ENCODE results near the gene PTOV1.

The PTOV1 gene

DNA sequence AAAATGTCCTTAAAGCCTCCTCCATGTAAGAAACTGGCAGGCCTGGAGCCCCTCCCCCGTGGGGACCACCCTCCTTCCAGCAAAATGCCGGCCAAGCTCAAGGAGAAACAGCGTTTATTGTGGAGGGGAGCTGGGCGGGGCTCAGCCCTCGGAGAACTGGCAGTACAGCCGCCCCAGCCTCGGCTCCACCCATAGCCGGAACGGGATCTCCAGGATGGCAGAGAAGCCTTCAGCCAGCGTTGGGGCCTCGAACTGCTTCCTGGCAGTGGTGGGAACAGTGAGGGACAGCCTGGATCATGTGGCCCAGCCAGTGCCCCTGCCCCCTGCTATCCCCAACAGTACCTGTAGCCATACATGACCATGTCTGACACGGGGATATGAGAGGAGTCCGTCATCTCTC is 10.1 kb downstream of the PTOV1 start:
- no peak for DNase-seq

DNA sequence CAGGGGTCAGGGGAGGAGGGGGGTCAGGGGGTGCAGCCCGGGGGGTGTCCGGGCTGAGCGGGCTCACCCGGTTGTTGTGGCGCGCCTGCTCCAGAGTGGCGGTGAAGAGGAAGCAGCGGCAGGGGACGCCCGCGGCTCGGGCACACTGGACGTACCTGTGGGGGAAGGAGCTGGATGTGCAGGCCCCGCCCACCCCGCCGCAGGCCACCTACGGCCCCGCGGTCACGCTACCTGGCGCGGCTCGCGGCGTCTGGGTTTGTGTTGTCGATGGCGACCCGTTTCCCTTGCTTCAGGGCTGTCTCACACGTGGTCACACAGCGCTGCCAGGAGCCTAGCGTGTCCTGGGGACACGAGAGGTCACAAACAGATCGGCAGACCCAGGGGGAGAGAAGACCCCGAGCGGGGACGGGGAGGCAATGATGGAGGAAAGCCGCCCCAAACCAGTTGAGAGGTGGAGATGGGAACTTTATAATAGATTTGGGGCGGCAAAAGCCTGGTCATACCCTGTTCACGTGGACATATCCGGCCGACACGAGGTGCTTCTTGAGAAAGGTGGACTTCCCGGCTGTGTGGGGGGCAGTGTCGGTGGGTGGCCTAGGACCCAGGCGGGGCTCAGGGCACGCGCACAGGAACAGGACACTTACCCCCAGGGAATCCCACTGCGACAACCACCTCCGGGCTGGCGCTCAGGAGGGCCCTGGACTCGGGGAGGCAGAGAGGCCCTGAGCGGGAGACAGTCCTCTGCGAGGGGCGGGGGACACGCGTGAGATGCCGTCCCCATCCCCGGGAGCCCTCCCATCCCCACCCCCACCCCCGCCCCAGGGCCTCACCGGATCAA is 10.8 kb downstream of the PTOV1 start:
- DNase-seq = no peak

DNA sequence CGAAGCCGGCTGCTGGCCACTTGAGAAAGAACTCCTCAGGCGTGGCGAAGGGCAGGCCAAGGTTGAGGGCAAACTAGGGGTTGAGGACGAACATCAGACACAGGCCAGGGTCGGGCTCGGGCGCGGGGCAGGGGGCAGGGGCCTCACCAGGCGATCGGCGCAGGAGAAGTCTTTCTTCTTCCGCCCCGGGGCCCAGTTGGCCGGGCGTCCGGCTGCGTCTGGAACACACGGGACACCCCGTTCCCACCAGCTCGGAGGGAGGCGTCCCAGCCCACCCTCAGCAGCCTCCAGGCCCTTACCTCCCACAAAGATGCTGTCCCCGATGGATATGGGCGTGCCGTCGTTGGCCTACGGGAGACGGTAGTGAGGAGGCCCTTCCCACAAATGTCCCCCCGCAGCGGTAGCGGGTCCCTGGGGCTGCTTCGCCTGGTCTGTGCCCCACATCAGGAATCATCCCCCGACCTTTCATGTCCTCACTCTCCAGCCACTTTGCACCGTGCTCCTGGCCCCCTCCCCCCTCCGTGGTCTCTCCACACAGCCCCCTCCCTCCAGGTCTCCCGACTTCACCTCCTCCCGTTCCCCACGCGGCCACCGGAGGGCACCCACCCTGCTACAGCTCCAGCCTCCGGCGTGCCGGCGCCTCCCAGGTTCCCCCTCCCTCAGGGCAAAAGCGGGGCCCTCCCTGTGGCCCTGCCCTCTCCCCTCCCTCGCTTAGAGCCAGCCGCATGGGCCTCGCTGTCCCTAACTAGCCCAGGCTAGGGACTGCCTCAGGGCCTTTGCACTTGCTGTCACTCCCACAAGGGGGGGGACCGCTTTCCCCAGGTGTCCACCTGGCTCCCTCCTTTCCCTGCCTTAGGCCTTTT is 11.7 kb downstream of the PTOV1 start:
- DNase-seq = no peak

DNA sequence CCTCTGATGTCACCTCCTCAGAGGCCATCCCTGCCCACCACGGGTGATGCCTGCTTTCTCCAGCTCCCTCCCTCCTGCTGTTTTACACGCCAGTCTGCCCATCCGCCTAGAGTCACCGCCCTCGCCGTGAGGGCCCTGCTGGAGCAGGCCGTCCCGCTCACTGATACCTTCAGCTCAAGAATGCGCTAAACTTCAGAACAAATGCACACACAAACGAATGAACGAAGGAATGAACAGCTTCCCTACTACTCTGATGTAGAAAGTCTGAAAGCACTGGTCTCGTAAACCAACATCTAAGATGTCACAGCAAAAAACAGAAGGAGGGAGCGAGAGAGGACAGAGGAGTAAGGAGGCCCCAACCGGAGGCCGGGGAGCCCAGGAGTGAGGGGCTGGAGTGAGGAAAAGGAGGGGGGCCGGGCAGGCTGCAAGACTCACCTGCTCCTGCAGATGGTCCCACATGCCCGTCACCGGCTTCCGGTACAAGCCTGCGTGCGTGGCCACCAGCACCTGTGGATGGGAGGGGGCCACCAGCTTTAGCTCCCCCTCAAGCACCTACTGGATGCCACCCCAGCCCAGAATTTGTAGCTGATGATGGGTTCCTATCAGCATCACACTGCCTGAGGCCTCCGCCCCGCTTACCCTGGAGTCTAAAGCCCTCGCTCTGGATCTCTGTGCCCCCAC is 12.4 kb downstream of the PTOV1 start:
- DNase-seq = no peak

DNA sequence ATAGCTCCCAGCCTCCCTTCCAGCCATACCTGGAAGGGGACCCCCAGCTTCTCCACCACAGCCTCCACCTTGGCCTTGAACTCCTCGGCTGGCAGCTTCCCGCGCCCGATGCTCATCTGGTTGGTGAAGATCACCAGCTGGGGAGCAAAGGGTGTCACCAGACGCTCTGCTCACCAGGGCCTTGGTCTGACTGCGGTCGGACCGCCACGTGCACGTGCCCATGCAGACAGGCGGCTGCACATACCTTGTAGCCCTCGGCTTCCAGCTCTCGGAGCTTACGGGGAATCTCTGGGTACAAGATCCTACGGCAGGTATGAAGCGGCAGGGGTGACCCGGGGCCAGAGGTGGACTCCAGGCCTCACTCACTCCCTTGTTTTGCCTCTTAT is 13.0 kb downstream of the PTOV1 start:
- no peak for DNase-seq

DNA sequence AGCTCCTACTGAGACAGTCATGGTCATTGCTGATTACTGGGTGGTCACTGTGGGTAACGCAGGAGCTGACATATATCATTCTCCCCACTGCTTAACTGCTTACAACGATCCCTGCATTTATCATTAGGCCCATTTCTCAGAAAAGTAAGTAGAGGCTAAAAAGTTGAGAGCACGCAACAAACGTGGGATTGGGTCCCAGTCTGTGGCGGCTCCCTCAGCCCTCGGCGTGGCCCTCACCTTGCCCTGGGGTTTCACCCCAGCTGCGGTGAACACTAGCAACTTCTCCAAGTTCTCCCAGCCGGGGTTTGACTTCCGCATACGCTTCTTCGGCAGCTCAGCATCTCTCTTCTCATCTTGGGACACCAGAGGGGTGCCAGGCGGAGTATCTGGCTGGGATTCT is 13.9 kb downstream of the PTOV1 start:
- DNase-seq = no peak

DNA sequence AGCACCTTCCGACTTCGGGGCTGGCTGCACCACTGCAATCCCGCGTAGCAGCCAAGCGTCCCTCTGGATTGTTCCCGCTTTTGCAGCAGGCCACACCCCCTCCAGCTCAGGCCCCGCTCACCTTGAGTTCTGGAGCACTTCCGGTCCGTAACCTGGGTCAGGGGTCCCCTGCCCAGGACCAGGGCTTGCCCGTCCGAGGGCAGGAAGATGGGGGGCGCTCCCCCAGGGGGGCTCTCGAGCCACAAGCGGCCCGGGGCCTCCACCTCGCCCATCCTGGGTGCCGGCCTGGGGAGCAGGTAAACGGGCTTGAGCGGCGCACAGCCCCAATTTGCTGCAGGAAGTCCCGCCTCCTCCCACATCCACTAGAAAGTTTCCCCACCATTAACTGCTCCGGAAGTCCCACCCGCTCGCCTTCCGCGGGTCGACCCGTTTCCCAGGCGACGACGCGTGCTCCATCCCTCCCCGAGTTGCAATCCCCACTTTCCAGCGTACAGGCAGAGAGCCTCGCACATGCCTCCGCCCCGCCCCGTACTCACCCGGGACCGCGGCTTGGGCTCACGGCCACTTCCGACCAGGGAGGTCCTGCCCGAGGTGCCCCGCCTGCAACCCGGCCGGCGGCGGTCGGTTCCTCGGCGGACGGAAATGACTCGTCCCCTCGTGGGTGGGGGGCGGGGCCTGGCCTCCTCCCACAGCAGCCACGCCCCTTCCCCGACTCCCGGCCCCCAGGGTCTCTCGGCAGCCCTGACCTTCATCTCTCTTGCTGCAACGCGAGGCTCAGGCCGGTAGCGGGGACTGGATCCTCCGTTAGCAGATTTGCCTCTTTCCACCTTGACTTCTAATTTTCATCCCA is 16.2 kb downstream of the PTOV1 start, which contains the start of gene PNKP:
Gene PNKP, minus strand, starts transcription at position 644 of the 850 bp plus-strand sequence. Its CDS starts 372 bp downstream, at position 272.
- peak; percentile 94 for DNase-seq

DNA sequence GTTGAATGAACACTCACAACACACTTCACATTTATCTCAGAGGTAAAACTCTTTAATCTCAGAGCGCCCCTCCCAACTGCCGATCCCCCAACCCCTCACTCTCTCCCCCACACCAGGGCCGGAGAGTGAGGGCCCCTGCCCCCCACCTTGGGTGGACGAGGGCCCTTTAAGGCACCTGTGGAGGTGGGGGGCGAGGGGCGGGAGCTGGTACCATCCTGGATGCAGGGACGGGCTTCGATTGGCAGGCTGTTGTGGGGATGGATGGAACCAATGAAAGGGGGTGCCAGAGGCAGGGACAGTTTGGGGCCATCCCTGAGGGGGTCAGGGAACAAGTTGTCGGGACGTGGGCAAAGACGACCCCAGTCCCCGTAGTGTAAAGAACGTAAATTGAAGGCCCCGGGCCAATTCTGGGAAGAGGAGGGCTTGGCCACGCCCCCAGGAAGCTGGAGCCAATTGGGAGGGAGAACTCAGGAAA is 18.1 kb downstream of the PTOV1 start:
- DNase-seq = no peak

DNA sequence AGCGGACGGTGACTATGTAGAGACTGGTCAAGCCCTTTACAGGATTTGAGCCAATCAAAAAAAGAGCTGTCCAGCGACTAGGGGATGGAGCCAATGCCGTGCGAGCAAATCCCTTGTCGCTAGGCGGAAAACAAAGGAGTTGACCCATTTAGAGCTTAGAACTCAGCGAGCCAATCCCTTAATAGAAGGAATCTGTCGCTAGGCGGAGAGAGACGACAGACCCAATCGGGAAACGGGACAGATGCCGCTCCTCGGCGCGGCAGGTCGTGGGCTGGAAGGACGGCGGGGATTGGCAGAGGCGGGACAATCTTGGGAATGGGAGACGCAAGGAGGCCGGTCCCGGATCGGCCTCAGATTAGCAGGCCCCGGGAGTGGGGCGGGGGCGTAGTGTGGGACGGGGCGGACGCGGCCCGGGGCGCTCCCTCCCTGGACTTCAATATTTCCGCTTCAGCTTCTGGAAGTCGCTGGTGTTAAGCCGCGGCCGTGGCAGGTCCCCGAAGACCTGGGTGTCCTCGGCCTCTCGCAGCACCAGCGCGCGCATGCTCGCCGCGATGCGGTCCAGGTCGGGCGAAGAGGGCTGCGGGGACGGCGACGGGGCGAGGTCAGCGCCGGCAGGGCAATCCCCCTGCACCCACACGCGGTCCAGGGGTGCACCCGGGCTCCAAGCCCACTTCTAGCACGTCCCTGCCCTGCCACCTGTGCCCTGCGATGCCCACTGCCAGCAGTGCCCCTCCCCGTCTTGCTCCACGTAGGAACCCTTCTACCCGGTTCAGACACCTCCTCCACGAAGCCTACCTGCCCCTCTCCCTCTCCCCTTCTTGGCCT is 18.7 kb downstream of the PTOV1 start:
- DNase-seq = peak; percentile 82

DNA sequence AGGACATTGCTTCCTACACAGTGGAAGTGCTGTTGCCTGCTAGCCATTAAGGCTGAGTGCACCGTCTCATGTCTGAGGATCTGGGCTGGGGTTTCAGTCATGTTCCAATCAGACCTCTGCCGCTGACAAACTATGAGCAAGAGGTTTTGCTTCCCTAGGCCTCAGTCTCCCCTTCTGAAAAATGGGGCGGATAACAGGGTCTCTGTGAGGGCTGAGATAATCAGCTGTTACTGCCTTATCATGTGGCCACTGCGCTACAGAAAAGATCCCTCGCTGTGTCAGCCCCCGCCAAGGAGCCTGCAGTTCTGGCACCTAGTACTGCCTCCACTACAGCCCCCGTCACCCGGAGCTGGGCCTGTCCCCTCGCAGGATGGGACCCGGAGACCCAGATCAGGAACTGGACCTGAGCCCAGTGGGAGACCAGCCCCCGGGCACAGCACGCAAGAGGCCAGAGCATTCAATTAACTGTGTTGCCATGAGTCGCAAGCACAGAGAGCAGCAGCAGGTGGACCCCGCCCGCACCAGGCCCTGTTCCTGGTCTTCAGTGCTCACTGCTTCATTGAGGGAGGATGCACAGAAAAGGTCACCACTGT is 19.4 kb downstream of the PTOV1 start:
- no peak for DNase-seq

DNA sequence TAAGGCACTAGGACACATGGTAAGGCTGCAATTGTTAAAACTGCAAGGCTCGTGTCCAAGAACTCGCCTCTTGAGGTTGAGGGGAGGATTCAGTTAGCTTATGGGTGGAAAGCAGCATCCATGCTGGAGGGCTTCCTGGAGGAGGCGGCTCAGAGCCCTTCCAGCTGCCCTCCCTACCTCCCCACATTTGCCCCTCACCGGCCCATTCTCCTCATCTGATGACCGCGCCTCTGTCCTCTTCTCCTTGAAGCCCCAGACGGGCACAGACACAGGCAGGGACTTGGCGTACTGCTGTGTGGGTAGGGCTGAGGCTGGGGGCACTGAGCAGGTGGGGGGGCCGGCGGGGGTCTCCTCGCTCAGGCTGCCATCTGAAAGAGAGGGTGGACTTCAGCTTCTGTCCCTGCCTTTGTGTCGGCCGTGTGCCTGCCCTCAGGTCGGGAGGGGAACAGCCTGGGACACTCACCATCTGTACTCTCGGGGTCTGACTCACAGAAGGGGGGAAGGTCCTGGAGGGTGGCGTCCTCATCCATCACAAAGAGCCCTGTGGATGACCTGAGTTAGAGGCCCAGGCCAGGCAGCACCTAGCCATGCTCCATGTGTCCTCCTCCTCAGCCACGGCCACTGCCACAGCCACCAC is 20.5 kb downstream of the PTOV1 start:
- no peak for DNase-seq

DNA sequence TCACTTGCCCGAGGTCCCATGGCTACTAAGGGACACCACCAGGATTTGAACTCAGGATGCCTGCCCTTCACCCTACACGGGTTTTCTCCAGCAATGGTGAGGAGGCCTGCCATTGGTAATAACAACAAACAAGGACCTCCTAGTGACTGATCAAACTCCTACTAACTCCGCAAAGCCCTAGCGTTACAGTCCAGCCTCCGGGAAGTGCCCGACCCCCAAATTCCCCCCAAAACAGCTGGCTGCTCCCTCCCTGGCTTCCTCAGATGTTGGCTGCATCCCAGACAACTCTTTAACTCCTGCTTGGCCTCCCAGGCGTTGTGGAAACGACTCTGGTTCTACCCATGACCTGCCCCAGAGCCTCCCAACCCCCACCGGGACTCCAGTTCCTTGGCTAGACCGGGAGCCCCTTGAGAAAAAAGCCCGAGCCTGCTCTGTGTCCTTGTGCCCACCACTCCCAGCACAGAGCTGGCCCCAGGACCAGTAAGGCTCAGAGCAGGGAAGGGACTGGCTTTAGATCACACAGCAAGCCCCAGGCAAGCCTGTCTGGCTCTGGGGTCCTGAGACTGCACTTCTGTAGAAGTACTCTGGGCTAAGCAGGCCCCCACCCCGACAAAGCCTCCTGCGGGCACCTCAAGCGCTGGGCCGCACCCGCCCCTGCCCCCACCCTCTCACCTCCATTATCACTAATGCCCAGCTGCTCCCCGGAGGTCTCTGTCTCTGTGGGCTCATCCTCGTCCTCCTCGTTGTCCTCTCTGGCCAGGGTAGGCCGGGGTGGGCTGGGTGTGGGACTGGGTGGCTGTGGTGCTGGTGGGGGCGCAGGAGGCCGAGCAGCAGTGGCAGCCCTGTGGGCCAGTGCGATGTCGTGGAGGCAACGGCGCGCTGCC is 21.5 kb downstream of the PTOV1 start:
- DNase-seq = no peak

DNA sequence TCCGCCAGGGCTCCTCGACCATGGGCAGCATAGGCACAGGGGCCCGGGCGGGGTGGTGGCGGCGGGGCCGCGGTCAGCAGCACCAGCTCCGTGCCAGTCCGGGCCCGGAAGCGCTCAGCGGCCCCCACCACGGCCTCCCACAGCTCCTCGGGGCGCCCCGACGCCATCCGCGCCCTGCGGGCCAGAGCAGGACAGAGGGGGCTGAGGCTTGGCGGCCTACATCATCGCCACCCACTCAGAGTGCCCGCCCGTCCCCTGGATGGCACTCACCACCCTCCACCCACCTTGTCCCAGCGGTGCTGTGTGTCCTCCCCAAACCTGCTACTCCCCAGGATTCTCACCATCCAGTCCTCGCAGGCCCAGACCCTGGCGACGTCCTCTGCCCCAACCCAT is 22.2 kb downstream of the PTOV1 start:
- DNase-seq = no peak

DNA sequence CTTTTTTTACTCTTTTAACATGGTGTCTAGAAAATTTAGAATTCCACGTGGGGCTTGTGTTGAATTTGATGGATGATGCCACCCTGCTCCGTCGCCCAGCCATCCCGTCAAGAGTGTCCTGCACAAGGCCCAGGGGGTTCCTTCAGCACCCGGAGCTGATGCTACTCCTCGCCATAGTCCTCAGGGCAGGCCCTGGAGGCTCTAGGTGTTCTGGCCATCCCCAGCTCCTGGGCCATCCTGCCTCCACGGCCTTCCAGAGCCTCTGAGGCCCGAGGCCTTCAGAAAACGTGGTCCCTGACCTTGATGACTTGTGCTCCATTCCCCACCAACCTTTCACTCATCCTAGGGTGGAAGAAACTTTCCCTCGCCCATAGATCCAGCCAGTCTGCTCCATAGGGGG is 22.9 kb downstream of the PTOV1 start:
- DNase-seq = no peak

DNA sequence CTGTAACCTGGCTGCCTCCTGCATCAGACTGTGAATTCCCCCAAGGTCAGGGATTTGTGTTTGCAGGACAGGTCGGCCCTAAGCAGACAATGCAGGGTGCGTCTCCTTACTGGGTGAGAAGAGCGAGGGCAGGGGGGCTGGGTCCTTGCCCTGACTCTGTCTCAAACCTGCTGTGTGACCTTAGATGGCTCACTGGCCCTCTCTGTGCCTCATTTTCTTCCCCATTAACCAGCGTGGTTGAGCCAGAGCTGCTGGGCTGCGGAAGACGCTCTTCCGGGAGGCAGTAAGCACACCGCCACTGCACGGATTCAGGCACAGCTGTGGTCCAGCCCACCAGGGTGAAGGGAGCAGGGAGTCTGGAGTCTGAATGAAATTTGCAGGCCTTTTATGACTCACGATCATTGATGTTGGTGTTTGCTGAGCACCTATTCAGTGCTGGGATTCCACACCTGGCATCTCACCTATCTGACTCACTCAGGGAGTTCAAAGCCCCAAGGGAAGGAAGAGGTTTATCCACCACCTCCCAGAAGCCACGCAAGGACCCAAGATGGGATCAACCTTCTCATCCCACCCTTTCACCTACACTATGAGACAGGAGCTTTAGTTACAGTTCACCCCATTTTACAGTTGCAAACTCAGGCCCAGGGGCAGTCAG is 23.7 kb downstream of the PTOV1 start:
- DNase-seq = no peak

DNA sequence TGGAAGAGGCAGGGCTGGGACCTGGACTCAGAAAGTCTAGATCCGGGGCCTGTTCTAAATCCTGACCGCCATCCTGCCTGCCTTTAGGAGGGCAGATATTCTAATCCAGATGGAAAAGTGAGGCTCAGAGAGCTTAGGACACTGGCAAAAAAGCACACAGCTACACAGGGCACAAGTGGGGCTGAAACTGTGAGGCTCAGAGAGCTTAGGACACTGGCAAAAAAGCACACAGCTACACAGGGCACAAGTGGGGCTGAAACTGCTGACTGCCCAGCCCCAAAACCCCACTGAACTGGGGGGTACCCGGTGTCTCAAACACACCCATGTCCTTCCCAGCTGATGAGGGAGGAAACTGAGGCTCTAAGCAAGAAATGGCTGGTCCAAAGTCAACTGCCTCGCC is 24.2 kb downstream of the PTOV1 start:
- DNase-seq = no peak

DNA sequence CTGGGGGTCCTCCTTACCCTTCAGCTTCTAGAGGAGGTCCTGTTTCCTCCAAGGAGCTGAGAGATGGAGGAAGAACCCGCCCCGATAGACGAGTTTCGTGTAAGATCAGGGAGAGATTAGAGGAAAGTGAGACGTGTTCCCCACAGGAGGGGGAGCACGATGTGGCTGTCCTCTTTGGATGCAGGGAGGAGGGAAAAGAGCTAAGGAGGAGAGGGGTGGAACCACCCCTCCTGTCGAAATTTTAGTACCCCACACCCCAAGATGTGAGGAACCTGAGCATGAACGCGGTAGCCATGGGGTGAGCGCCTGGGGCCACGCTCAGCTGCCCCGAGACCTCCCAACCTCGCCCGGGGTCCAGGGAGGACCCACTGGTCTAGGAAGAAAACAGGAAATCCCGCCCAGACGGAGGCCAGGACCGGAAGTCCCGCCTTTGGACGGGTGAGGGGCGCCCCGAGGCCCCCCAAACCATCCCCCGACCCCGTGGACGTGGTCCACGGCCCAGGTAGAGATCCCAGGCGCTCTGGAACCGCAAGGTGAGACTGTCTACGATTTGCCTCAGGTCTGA is 25.0 kb downstream of the PTOV1 start:
- DNase-seq = peak; percentile 55

DNA sequence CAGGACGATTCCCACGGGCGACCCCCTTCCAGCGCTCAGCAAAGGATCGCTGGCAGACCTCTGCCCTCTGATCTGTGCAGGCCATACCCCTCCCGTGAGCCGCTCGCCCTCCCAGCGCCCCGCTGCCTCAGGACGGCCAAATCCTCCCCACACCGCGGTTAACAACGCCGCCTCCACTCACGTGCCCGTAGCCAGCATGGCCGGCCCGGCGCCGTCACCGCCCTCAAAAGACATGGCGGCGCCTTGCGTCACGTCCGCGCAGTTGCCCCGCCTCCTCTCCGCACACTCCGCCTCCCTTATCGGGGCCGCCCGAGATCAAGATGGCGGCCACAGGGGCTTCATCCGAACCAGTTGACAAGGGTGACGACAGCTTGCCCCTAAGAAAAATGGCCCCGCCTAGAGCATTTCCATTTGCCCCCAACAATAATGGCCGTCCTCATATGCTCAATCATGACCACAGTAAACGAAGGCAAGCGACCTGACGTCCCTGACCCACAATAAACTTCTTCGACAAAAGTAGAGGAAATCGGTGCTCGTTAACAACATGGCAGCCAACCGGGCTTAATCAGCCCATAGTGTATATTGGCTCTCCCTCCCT is 25.6 kb downstream of the PTOV1 start:
- peak; percentile 96 for DNase-seq

Data from stimulated activated CD4-positive, alpha-beta T cell treated with anti-CD3 and anti-CD28 coated beads, Interleukin-12 subunit alpha, Interleukin-12 subunit beta, amount 100 ng/mL, for 4 hours (primary cell).